GM19240 (cell line): ENCODE data around the gene HYDIN.

ENCODE experiments used
- DNase-seq: peaks from one replicate; pipeline ENCODE4 v3.0.0; 2011; ENCODE audit warnings: low spot score; ENCODE audit not compliant: insufficient read length

HYDIN gene

GRCh38 chr16:70769131-70769530, 461.4 kb downstream of the HYDIN start:
- no peak for DNase-seq

GRCh38 chr16:70768203-70768580, 462.3 kb downstream of the HYDIN start:
- no peak for DNase-seq

- no peak for DNase-seq
Measured at GRCh38 chr16:70767377-70768202, 462.9 kb downstream of the HYDIN start.

DNA sequence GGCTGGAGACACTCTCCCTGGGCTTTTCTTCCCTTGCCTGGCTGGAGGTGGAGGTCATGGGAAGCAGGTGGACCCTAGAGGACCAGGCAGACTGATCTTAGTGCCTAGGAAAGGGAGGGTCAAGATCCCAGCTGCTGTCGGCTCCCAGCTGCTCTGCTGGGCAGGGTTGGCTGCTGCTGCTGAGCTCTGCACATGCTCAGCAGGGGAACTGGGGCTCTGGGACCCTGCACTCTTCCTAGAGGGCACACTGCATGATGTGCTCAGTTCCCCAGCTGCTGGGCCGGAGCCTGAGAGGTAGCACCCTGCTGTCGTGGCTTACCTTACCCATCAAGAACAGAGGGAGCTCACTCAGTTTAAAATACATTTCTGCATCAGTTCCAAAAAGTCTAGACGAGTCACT, 463.9 kb downstream of the HYDIN start:
- DNase-seq: no peak

DNA sequence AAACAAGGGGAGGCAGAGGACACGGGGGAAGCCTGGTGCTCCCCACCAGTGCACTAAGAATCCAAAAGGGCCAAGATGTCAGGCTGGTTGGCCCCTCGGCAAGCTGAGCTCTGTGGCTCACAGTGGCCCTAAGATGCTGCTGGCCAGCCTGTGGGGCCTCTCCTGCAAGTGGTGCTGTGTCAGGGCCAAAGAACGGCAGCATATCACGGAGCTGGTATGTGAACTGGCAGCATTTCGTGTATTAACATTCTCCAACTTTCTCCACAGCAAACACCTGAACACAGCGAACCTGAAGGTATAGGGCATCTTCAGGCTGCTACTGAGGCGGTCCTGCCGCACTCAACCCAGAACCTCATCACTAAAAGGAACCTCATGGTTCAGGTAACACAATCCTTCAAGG, 464.3 kb downstream of the HYDIN start:
- no peak for DNase-seq

DNA sequence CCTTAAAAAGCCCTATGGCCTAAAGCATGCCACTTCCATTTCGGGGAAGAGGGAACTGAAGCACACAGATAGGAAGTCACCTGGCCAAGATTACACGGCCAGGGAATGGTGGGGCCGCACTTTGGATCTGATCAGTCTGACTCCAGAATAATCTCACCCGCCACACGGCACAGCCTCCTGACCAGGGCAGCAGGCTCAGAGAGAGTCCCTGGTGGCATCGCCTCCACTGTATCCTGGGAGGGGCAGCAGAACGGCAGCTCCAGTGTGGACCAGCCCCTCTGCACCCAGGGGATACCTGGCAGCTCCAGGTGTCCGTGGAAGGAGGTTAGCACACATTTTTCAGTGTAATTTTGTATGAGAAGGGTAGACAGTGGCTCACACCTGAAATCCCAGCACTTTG, 465.0 kb downstream of the HYDIN start:
- no peak for DNase-seq

DNA sequence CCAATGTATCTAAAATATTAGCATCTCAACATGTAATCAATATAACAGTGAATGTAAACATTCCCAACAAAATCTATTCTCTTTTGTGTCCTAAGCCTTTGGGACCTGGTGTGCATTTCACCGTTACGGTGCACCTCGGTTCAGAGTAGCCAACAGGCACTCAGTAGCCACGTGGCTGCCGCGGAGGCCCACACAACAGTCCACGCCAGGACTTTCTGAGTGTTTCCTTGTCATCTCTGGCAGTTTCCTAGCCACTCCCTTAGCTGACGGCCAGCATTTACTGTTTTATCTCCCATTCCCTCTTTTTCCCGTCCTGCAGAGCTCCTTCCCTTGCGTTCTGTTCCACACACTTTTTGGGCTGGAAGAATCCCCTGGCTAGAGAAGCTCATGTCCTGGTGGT, 465.9 kb downstream of the HYDIN start:
- no peak for DNase-seq

- no peak for DNase-seq
Measured at GRCh38 chr16:70760221-70760620, 470.3 kb downstream of the HYDIN start.

DNA sequence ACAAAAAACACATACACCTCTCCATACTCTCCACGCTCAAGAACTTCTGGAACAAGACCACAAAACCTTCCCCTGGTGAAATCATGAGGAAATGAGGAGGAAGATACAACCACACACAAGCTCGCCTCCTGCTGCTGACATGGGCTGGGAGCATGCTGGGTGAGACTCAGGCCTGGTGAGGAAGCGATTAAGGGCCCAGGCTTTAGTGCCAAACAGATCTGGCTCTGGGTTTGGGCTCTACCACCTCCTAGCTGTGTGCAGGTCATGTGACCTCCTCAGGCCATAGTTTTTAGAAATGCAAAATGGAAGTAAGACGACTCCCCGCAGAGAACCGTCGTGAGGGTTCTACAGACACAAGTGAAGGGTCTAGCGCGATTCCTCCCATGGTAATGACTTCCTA, 470.9 kb downstream of the HYDIN start:
- DNase-seq: no peak

GRCh38 chr16:70758786-70759185, 471.7 kb downstream of the HYDIN start:
- no peak for DNase-seq
